Measurements from ENCODE around the gene CCDC186. TPM values are rescaled to one million over a fixed set of nuclear protein-coding genes. Genes with fewer than 3 reads are reported as not detected.
A peak's percentile ranks its signal among the peaks of the same experiment; 100 is the strongest.

CCDC186 gene
- total RNA-seq, 1 donor from 2014 or later = 33.1 TPM

DNA sequence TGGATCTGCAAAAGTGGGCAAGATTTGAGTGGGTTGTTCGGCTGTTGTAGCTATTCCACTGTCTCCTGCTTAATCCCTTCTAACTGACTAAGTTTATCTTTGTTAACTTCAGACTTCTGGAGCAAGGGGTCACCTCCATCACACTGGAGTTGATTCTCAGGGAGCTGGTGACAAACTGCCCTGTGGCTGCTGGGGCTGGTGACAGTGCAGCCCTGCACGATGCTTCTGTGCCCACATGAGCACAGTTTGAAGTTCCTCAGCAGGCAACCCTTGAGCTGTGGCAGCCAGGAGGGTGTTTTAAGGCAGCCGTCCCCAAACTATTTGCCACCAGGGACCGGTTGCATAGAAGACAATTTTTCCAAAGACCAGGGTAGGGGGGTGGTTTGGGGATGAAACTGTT lies 89.8 kb downstream of the CCDC186 start:
- H3K4me1 ChIP-seq = no peaks in the 10 kb centered on the region
- DNase-seq (no peak), ATAC-seq (no peak)
- intact Hi-C loops (cut with DNase I) = no loop called here
- H3K9me3 ChIP-seq = no peaks in the 10 kb centered on the region
- H3K36me3 ChIP-seq = no peaks in the 10 kb centered on the region
- H3K27me3 ChIP-seq (ENCODE audit: low read depth) = no peaks in the 10 kb centered on the region
- H3K4me3 ChIP-seq = no peak overlapping the region
- H3K27ac ChIP-seq = no peak overlapping the region
- TF ChIP-seq, protein P1, sequence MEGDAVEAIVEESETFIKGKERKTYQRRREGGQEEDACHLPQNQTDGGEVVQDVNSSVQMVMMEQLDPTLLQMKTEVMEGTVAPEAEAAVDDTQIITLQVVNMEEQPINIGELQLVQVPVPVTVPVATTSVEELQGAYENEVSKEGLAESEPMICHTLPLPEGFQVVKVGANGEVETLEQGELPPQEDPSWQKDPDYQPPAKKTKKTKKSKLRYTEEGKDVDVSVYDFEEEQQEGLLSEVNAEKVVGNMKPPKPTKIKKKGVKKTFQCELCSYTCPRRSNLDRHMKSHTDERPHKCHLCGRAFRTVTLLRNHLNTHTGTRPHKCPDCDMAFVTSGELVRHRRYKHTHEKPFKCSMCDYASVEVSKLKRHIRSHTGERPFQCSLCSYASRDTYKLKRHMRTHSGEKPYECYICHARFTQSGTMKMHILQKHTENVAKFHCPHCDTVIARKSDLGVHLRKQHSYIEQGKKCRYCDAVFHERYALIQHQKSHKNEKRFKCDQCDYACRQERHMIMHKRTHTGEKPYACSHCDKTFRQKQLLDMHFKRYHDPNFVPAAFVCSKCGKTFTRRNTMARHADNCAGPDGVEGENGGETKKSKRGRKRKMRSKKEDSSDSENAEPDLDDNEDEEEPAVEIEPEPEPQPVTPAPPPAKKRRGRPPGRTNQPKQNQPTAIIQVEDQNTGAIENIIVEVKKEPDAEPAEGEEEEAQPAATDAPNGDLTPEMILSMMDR (IDR thresholded peaks at IDR 0.05) = no peak

DNA sequence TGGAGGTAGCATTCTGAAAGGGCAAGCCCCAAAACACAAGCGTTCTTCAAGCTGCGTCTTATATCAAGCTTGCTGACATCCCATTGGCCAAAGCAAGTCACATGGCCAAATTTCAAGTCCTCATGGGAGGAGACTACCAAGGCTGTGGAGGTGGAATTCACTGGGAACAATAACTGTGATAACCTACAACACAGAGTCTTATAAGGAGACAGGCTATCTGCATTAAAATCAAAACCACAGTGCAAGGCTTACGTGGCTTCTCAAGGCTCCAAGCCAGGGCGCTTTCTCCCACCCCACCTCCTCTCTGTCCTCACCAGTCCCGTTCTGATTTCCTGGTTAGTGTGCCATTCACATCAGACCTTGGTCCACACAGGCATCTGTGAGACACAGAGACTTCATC lies 91.0 kb downstream of the CCDC186 start:
- H3K4me3 ChIP-seq = no peak overlapping the region
- no peak for DNase-seq

DNA sequence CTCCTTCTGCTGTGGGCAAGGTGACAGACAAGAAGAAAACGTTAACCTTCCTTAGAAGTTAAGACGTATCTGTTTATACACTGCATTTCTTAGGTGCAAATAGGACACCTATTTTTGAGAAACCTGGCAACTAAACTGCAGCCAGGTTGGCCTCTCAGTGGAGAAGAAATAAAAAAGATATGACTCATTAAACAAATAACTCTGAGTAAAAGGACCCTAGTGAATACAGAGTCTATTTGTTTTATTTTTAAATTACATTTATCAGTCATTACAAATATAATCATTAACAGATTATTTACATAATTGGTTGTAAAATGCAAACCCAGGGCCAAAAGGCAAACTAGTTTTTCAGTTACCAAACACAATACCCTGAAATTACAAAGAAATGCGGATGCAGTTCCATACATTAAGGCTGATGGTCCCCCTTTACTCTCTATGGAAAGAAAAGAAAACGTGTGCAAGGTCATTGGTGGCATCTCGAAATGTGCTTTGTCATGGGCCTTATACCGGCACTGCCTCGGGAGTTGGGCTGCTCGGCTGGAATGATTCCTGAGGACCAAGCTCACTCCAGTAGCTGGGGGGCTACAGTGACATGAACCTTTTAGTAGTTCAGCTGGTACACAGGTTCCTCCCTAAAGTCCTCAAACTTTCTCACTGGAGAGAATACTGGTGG lies 92.0 kb downstream of the CCDC186 start:
- Histone ChIP-seq H3K4me1 (no peaks in the 10 kb centered on the region), H3K27ac (no peak overlapping the region), H3K9me3 (no peaks in the 10 kb centered on the region), H3K4me3 (no peak overlapping the region), H3K27me3 (ENCODE audit: low read depth) (no peaks in the 10 kb centered on the region), H3K36me3 (no peaks in the 10 kb centered on the region)
- ATAC-seq (peak in 1 of 2 donors; percentile 82), DNase-seq (no peak)
- TF ChIP-seq, protein P1 (IDR thresholded peaks at IDR 0.05) = no peak
- intact Hi-C loops (cut with DNase I) = no loop called here

More for the DNA sequence above, 91.0 kb downstream of the CCDC186 start:
- Histone ChIP-seq H3K27me3 (ENCODE audit: low read depth) (no peaks in the 10 kb centered on the region), H3K36me3 (no peaks in the 10 kb centered on the region), H3K9me3 (no peaks in the 10 kb centered on the region), H3K4me1 (no peaks in the 10 kb centered on the region), H3K27ac (no peak overlapping the region)
- intact Hi-C loops (cut with DNase I) = no loop called here
- TF ChIP-seq, protein P1 (IDR thresholded peaks at IDR 0.05) = no peak
- no peak for ATAC-seq

DNA sequence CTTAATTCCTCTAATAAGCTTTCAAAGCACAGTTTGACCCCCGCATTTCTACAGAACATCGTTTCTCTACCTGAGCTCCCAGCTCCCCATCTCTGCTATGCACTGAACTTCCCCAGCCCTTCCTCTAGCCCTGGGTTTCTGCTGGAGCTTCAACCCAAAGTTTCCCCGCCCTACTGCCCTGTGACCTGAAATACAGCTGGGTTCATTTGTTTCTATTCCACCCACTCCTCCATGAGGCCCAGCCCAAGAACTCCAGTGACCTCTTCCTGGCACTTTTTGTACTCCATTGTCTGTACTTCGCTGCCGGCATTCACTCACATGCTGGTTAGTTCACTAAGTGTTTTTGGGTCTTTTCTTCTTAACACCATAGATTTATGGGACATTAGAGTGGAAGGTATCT lies 94.6 kb downstream of the CCDC186 start:
- Histone ChIP-seq H3K9me3 (no peaks in the 10 kb centered on the region), H3K27me3 (ENCODE audit: low read depth) (no peaks in the 10 kb centered on the region), H3K36me3 (no peaks in the 10 kb centered on the region), H3K27ac (no peak overlapping the region), H3K4me3 (no peak overlapping the region), H3K4me1 (no peaks in the 10 kb centered on the region)
- no peak for DNase-seq
- intact Hi-C loops (cut with DNase I) = no loop called here
- peak in 1 of 2 donors; percentile 38 for ATAC-seq
- TF ChIP-seq, protein P1 (IDR thresholded peaks at IDR 0.05) = no peak

DNA sequence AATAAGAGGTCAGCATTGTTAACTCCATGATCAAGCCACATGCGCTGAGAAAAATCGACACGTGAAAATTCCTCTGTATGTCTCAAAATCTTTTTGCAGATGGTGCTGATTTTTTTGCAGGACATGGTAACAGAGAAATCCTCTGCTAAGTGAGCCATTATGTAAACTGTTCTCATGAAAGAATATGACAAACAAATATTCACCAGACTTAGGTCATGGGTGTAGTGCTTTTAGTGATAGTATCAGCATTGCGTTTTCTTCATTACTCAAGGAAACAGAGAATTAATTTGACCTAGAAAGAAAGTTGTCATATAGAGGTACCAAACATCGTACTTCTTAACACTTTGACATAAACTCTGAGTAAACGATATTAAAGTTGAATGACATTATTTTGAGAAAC lies 95.7 kb downstream of the CCDC186 start:
- DNase-seq = no peak
- intact Hi-C loops (cut with DNase I) = no loop called here
- no peak overlapping the region for H3K27ac ChIP-seq
- H3K27me3 ChIP-seq (ENCODE audit: low read depth) = no peaks in the 10 kb centered on the region
- TF ChIP-seq, protein P1 (IDR thresholded peaks at IDR 0.05) = no peak
- no peaks in the 10 kb centered on the region for H3K36me3 ChIP-seq
- H3K4me3 ChIP-seq = no peak overlapping the region
- no peak for ATAC-seq
- H3K4me1 ChIP-seq = no peaks in the 10 kb centered on the region
- H3K9me3 ChIP-seq = no peaks in the 10 kb centered on the region

Measured in lower lobe of right lung (tissue), 2 donors.